Right forelimb (tissue), 1 donor: ENCODE measurements around the gene APBA2.
"Not testable (repeated sequence)": the region's sequence is repeated elsewhere in the genome, so short reads cannot be mapped to it uniquely, and the experiment has no call there.

Source experiments
- DNase-seq: peaks from one replicate; pipeline ENCODE4 v3.0.0-alpha.2; 2018

APBA2 gene

GRCh38 chr15:29045161-29045560, 159.4 kb downstream of the APBA2 start:
- not testable (repeated sequence) for DNase-seq

GRCh38 chr15:29045717-29046116, 159.9 kb downstream of the APBA2 start:
- DNase-seq: no peak

- DNase-seq: no peak
Measured at GRCh38 chr15:29046281-29046810, 160.6 kb downstream of the APBA2 start.

GRCh38 chr15:29046977-29047376, 161.2 kb downstream of the APBA2 start:
- DNase-seq: no peak

GRCh38 chr15:29048011-29048410, 162.2 kb downstream of the APBA2 start:
- DNase-seq: no peak

- DNase-seq: no peak
Measured at GRCh38 chr15:29050870-29051269, 165.1 kb downstream of the APBA2 start.

GRCh38 chr15:29051422-29051821, 165.6 kb downstream of the APBA2 start:
- no peak for DNase-seq

GRCh38 chr15:29053006-29053405, 167.2 kb downstream of the APBA2 start:
- no peak for DNase-seq

GRCh38 chr15:29053661-29054131, 167.9 kb downstream of the APBA2 start:
- no peak for DNase-seq

- DNase-seq: no peak
Measured at GRCh38 chr15:29054171-29055045, 168.6 kb downstream of the APBA2 start.

- DNase-seq: no peak
Measured at GRCh38 chr15:29055876-29056275, 170.1 kb downstream of the APBA2 start.

GRCh38 chr15:29056839-29057450, 171.2 kb downstream of the APBA2 start:
- no peak for DNase-seq

- no peak for DNase-seq
Measured at GRCh38 chr15:29057856-29058255, 172.1 kb downstream of the APBA2 start.

GRCh38 chr15:29058903-29059539, 173.2 kb downstream of the APBA2 start:
- DNase-seq: no peak

GRCh38 chr15:29059871-29060640, 174.3 kb downstream of the APBA2 start:
- no peak for DNase-seq

GRCh38 chr15:29061746-29062145, 176.0 kb downstream of the APBA2 start:
- DNase-seq: no peak

GRCh38 chr15:29062179-29062591, 176.4 kb downstream of the APBA2 start:
- no peak for DNase-seq

GRCh38 chr15:29062626-29063025, 176.9 kb downstream of the APBA2 start:
- no peak for DNase-seq

GRCh38 chr15:29063646-29064045, 177.9 kb downstream of the APBA2 start:
- DNase-seq: no peak

GRCh38 chr15:29064290-29064689, 178.5 kb downstream of the APBA2 start:
- no peak for DNase-seq

- no peak for DNase-seq
Measured at GRCh38 chr15:29064731-29065130, 179.0 kb downstream of the APBA2 start.

GRCh38 chr15:29065571-29065970, 179.8 kb downstream of the APBA2 start:
- DNase-seq: no peak

- DNase-seq: no peak
Measured at GRCh38 chr15:29066310-29066709, 180.5 kb downstream of the APBA2 start.
